Dedifferentiated amniotic fluid mesenchymal stem cell (primary cell): ENCODE results near the gene MRPL22.
"Not testable (repeated sequence)": the region's sequence is repeated elsewhere in the genome, so short reads cannot be mapped to it uniquely, and the experiment has no call there.

Experiments used
- DNase-seq: peaks from one replicate; pipeline ENCODE4 v3.0.0-alpha.2; 2016; ENCODE audit errors: extremely low spot score

MRPL22 gene

GRCh38 chr5:154940772-154941620 lies at the start of gene MRPL22:
TSS of gene MRPL22 (plus strand) at chr5:154941073. CDS start at chr5:154941111, 38 bp downstream.
- DNase-seq = peak; percentile 92

- DNase-seq = no peak
Observed at GRCh38 chr5:154892369-154892771, 48.5 kb upstream of the MRPL22 start.

GRCh38 chr5:154893381-154893780 lies 47.5 kb upstream of the MRPL22 start:
- DNase-seq = no peak

GRCh38 chr5:154895606-154896561 lies 45.0 kb upstream of the MRPL22 start:
- DNase-seq = no peak

- DNase-seq = no peak
Observed at GRCh38 chr5:154896562-154897165, 44.2 kb upstream of the MRPL22 start.

- no peak for DNase-seq
Observed at GRCh38 chr5:154898210-154898609, 42.7 kb upstream of the MRPL22 start.

GRCh38 chr5:154899151-154899816 lies 41.6 kb upstream of the MRPL22 start:
- DNase-seq = no peak

- no peak for DNase-seq
Observed at GRCh38 chr5:154900066-154900465, 40.8 kb upstream of the MRPL22 start.

GRCh38 chr5:154901276-154901675 lies 39.6 kb upstream of the MRPL22 start:
- no peak for DNase-seq

GRCh38 chr5:154901913-154902312 lies 39.0 kb upstream of the MRPL22 start:
- DNase-seq = no peak

- not testable (repeated sequence) for DNase-seq
Observed at GRCh38 chr5:154905601-154906000, 35.3 kb upstream of the MRPL22 start.

- DNase-seq = no peak
Observed at GRCh38 chr5:154916874-154917273, 24.0 kb upstream of the MRPL22 start.

GRCh38 chr5:154917757-154918156 lies 23.1 kb upstream of the MRPL22 start:
- no peak for DNase-seq

- DNase-seq = no peak
Observed at GRCh38 chr5:154923441-154924430, 17.1 kb upstream of the MRPL22 start.

- no peak for DNase-seq
Observed at GRCh38 chr5:154933537-154933936, 7.3 kb upstream of the MRPL22 start.

- DNase-seq = no peak
Observed at GRCh38 chr5:154934881-154935280, 6.0 kb upstream of the MRPL22 start.

GRCh38 chr5:154937186-154937717 lies 3.6 kb upstream of the MRPL22 start:
- no peak for DNase-seq

- peak; percentile 66 for DNase-seq
Observed at GRCh38 chr5:154937718-154938466, 3.0 kb upstream of the MRPL22 start, which contains the start of gene GEMIN5. TSS of gene GEMIN5 (minus strand) at chr5:154938211. CDS start at chr5:154938133, 78 bp downstream.

GRCh38 chr5:154939387-154939786 lies 1.5 kb upstream of the MRPL22 start:
- not testable (repeated sequence) for DNase-seq
